GM21367 (cell line): Measurements from ENCODE around the gene QPRT.
"Not testable (repeated sequence)": the region's sequence is repeated elsewhere in the genome, so short reads cannot be mapped to it uniquely, and the experiment has no call there.

Experiments
- ATAC-seq: cut with Tn5 transposase; IDR thresholded peaks from one replicate; pipeline ENCODE4 v1.9.1; 2021; ENCODE audit not compliant: unreplicated experiment

QPRT gene

DNA sequence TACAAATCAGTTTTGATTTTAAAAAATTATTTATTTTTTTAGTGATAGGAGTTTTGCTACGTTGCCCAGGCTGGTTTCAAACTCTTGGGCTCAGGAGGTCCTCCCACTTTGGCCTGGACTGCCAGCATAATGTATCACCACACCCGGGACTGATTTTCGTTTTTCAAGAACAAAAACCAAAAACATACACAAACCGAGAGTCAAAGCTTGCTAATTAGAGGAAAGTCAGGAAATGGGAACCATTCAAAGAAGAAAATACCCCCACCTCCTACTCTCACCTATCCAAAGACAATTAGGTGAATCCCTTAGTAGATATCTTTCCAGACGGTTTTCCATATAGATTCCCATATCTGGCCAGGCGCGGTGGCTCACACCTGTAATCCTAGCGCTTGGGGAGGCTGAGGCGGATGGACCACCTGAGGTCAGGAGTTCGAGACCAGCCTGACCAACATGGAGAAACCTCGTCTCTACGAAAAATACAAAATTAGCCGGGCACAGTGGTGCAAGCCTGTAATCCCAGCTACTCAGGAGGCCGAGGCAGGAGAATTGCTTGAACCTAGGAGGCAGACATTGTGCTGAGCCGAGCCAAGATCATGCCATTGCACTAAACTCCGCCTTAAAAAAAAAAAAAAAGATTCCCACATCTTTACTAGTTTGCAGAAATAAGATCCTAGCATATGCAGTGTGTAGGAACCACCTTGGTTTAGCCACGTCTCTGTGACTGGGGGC lies 16.8 kb upstream of the QPRT start:
- ATAC-seq = no peak

DNA sequence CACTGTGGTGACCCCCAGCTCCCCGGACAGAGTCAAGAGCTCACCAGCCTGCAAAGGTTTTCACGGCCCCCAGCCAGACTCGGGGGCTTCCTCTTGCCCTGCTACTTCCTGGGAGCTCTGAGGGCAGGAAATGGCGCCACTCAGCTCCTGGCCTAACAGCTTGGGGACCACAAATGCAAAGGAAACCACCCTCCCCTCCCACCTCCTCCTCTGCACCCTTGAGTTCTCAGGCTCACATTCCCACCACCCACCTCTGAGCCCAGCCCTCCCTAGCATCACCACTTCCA lies 16.3 kb upstream of the QPRT start:
- no peak for ATAC-seq

DNA sequence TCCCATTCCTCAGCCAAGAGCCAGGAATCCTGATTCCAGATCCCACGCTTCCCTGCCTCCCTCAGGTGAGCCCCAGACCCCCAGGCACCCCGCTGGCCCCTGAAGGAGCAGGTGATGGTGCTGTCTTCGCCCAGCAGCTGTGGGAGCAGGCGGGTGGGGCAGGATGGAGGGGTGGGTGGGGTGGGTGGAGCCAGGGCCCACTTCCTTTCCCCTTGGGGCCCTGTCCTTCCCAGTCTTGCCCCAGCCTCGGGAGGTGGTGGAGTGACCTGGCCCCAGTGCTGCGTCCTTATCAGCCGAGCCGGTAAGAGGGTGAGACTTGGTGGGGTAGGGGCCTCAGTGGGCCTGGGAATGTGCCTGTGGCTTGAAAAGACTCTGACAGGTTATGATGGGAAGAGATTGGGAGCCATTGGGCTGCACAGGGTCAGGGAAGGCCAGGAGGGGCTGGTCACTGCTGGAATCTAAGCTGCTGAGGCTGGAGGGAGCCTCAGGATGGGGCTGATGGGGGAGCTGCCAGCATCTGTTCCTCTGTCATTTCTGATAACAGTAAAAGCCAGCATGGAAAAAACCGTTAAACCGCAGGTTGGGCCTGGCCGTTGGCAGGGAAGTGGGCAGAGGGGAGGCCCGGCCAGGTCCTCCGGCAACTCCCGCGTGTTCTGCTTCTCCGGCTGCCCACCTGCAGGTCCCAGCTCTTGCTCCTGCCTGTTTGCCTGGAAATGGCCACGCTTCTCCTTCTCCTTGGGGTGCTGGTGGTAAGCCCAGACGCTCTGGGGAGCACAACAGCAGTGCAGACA lies 15.8 kb upstream of the QPRT start, which contains the start of gene SPN:
SPN (plus strand) TSS at position 232 of the 791 bp plus-strand sequence; CDS start at position 714, 482 bp downstream.
- ATAC-seq = no peak

DNA sequence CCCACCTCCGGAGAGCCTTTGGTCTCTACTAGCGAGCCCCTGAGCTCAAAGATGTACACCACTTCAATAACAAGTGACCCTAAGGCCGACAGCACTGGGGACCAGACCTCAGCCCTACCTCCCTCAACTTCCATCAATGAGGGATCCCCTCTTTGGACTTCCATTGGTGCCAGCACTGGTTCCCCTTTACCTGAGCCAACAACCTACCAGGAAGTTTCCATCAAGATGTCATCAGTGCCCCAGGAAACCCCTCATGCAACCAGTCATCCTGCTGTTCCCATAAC lies 15.2 kb upstream of the QPRT start:
- no peak for ATAC-seq

DNA sequence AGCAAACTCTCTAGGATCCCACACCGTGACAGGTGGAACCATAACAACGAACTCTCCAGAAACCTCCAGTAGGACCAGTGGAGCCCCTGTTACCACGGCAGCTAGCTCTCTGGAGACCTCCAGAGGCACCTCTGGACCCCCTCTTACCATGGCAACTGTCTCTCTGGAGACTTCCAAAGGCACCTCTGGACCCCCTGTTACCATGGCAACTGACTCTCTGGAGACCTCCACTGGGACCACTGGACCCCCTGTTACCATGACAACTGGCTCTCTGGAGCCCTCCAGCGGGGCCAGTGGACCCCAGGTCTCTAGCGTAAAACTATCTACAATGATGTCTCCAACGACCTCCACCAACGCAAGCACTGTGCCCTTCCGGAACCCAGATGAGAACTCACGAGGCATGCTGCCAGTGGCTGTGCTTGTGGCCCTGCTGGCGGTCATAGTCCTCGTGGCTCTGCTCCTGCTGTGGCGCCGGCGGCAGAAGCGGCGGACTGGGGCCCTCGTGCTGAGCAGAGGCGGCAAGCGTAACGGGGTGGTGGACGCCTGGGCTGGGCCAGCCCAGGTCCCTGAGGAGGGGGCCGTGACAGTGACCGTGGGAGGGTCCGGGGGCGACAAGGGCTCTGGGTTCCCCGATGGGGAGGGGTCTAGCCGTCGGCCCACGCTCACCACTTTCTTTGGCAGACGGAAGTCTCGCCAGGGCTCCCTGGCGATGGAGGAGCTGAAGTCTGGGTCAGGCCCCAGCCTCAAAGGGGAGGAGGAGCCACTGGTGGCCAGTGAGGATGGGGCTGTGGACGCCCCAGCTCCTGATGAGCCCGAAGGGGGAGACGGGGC lies 14.7 kb upstream of the QPRT start:
- no peak for ATAC-seq

DNA sequence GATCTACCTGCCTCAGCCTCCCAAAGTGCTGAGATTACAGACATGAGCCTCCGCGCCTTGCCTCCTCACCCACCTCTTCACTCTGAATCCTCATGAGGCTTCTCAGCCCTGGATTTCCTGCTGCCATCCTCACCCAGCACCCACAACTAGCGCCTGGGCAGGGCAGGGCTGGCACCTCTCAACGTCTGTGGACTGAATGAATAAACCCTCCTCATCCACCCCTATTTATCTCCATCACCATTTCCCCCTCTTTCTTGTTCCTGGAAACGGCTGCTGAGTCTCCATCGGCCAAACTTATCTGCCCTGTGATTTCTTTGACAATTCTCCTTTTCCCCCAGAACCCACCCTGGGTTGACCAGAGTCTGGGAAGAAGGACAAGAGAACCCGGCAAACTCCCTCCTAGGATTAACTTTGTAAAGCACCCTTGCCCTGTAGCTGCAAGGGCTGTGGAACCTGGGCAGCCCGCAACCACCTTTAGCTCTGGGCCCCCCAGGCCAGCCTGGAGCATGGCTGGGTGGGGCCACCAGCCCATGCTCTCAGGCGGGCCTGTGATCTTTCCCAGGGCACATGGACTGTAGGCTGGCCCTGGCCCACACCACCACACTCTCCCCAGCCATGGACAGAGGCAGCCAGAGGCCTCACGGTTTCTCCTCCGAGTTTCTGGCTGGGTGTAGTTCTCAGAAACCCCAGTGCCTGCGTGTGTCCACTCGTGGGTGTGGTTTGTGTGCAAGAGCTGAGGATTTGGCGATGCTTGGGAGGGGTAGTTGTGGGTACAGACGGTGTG lies 13.5 kb upstream of the QPRT start:
- no peak for ATAC-seq

DNA sequence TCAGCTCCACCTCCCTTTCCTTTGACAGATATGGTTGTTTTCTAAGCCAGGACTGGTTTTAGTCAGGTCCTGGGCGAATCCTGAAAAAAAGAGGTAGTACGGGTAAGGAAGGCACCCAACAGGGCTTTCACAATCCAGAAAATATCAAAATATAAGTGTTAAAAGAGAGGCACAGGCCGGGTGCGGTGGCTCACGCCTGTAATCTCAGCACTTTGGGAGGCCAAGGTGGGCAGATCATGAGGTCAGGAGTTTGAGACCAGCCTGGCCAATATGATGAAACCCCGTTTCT lies 11.7 kb upstream of the QPRT start:
- ATAC-seq = not testable (repeated sequence)

DNA sequence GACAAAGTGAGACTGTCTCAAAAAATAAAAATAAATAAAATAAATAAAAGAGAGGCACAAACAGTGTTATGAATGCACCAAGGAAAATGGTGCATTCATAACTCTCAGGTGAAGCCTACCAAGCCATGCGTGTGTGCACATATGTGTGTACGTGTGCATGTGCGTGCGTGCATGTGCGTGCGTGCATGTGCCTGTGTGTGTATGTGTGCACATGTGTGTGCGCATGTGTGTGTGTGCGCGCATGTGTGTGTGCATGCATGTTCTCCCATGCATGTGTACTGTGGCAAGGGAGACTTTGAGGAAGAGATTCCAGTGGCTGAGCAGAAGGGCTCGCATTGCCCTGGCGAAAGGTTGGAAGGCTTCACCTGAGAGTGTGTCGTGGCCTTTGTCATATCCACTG lies 11.2 kb upstream of the QPRT start:
- no peak for ATAC-seq

DNA sequence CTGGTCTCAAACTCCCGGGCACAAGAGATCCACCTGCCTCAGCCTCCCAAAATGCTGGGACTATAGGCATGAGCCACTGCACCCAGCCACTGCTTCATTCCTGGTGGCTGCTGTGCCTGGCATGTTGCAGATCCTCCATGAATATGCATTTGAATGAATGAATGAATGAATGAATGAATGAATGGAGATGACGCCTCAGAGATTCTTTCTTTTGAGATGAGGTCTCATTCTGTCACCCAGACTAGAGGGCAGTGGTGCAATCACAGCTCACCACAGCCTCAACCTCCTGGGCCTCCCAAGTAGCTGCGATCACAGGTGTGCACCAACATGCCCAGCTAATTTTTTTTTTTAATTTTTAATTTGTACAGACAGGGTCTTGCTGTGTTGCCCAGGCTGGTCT lies 10.7 kb upstream of the QPRT start:
- ATAC-seq = no peak

DNA sequence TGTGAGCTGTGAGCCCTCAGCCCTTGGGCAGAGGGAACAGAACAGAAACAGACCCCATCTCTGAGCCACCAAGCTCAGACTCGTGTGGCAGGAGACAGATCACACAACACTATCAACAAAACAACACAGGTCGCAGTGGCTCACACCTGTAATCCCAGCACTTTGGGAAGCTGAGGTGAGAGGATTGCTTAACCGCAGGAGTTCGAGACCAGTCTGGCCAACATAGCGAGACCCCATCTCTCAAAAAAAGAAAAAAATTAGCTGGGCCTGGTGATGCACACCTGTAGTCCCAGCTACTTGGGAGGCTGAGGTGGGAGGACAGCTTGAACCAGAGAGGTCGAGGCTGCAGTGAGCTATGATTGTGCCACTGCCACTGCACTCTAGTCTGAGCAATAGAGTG lies 5.5 kb upstream of the QPRT start:
- no peak for ATAC-seq

DNA sequence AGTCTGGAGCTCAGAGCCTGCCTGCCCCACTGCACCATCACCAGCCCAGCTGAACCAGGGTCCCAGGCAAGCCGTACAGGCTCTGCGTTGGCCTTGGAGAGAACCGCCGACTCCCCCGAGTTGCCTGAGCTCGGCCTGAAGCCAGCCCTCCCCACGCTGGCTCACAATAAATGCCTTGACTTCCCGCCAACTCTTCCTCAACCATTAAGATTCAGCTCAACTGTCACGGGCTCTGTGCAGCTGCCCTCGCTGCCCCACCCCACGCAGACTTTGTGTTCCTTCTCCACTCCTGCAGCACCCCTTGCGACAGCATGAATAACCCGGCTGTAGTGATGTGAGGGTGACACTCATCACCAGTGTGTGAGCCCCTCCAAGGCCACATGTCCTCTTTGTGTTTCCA lies 4.8 kb upstream of the QPRT start:
- no peak for ATAC-seq

DNA sequence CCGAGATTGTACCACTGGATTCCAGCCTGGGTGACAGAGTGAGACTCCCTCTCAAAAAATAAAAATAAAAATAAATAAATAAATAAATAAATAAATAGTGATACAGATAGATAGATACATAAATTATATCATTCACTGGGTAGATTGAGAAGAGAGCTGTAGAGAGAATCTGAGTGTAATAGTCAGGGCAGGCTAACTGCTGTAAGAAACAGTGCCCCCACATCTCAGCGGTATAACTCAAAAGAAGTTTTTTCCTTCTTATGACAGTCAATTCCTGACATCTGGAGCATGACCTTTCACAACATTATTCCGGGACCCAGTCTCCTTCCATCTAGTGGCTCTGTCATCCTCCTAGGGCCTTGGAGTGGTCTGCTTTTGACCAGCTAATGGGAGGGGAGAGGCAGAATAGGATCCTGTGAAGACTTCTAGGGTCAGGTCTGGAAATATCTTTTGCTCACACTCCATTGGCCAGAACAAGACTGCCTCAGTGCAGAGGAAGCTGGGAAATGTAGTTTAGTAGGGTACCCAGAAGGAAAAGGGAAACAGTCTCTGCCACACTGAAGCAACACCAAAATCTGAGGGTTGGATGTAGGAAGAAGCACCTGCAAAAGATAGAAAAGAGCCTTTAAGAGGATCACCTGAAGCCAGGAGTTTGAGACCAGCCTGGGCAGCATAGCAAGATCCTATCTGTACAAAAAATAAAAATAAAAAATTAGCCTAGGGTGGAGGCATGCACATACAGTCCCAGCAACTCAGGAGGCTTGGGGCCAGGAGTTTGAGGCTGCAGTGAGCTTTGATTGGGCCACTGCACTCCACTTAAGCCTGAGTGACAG lies 3.0 kb upstream of the QPRT start:
- no peak for ATAC-seq

DNA sequence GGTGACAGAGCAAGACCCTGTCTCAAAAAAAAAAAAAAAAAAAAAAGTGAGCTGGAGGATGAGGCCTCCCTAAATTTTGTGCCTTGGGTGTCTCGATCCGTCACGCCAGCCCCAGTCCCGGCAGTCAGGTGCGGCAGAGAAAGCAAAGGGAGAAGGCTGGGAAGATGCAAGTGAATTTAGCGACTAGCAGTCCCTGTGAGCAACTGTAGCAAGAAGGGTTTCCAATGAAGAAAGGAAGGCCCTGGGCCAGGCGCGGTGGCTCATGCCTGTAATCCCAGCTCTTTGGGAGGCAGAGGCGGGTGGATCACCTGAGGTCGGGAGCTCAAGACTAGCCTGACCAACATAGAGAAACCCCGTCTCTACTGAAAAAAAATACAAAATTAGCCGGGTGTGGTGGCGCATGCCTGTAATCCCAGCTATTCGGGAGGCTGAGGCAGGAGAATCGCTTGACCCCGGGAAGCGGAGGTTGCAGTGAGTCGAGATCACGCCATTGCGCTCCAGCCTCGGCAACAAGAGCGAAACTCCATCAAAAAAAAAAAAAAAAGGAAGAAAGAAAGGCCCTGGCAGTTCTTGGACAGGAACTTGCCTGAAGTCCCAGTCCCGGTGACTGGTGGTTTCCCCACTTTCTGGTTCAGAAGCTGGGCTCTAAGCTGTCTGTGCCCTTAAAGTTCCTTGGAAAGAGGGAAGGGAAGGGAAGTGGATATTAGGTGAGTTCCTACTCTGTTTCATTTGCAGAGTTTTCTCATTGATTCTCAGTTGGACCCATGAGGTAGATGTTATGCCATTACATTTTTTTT lies 1.8 kb upstream of the QPRT start:
- ATAC-seq = no peak

DNA sequence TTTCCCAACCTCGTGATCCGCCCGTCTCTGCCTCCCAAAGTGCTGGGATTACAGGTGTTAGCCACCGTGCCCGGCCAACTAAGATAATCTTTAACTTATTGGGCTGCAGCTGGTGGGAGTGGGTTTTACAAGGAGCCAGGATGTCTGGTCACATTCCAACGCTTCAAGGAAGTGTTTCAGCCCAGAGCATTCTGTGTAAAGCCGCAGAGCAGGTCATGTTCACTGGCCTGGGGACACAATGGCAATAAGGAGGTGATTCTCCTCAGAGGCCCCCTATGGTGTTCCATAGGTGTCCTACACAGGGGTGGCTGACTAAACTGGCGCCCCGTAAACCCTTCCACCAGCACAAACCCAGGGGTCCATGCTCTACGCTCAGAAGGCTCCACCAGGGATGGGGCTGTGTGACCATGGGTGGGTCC lies 1.2 kb downstream of the QPRT start:
- no peak for ATAC-seq

DNA sequence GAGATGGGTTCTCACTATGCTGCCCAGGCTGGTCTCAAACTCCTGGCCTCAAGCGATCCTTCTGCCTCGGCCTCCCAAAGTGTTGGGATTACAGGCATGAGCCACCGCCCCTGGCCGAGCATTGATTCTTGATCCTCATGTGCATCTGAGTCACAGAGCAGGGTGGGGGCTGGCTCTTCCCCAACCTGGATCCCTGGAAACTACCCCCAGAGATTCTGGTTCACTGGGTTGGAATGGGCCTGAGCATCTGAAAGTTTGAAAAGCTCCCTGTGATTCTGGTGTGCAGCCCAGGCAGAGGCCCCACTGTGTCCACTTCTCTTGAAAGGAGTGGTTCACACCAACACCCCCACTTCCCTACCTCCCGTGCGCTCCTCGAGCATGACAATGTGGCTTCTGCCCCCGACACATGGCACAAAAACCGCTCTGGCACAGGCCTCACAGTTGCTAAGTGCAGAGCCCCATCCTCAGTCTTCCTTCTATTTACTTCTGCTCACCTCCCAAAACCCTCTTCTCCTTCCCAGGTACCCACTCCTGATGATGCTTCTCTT lies 4.6 kb downstream of the QPRT start:
- no peak for ATAC-seq

DNA sequence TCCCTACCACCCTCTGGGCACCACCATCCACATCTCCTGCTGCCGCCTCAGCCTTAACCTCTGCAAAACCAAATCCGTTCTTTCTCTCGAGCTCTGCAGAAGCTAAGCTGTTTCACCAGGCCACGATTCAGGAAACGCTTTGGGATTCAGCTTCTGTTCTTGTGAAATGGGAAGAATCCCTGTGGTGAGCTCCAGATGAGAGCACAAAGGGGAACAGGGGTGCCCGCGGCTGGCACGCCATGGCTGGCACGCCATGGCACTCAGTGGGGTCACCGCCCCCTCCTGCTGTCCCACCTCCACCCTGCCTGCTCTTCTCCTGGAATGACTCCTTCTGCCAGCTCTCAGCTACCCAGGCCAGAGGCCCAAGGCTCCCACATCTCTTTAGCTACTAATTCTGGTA lies 5.7 kb downstream of the QPRT start:
- no peak for ATAC-seq

DNA sequence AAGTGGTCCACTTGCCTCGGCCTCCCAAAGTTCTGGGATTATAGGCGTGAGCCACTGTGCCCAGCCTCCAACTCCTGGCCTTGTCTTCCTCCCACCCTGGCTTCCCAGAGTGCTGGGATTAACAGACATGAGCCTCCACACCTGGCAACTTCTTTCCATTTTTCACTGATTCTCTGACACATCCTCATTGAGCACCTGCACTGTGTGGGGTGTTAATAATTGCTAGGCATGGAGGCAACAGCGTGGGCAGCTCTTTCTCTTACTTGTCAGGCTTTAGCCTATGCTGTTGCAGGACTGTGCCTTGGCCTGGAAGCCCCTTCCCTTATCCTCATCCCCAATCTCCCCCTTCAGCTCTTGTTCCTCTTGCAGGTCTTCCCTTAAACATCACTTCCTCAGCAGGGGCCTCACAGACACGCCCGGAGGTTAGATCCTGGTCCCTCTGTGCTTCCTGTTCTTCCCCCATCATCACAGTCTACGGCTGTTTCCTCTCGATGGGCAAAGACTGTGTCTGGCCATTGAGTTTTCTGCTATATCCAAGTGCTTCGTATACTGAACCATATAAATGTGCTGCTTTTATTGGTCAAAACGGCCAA lies 7.9 kb downstream of the QPRT start:
- ATAC-seq = no peak

DNA sequence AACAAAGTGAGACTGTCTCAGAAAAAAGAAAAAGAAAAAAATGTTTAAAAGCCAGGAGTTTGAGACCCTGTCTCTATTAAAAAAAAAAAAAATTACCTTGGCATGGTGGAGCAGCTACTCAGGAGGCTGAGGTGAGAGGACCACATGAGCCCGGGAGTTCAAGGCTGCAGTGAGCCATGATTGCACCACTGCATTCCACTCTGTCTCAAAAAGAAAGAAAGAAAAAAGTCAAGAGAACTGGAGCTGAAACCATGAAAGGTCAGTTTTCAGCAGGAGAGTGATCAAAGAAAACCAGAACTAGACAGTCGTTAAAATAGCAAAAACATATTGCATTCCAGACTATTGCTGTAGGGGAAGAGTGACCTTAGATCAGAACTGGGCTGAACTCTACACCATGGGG lies 8.8 kb downstream of the QPRT start:
- no peak for ATAC-seq

DNA sequence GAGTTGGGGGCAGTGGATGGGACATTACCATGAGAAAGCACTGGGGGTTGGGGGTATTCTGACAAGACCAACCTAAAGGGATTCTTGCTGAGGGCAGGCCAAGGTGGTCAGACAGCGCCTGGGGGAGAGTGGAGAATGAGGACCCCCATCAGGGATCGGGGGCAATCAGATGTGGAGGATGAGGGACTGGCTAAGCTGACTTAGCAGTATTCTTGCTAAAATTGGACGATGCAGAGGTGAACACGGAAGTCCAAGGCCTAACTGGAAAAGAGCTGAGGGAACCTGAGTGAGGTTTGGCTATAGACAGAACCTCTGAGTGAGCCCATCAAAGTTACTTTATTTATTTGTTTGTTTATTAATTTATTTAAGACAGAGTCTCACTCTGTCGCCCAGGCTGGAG lies 9.2 kb downstream of the QPRT start:
- ATAC-seq = no peak
